OCI-LY3 (cell line): ENCODE measurements around the gene CNTN3.

Source experiments
- H2AFZ ChIP-seq: fragments of 200-600, 300-600 bp; shearing (Covaris generic); 2 replicates; pipeline ENCODE4 v1.6.0; 2014; ENCODE audit warnings: antibody characterized with exemption, low read depth, low read length
- H3K27ac ChIP-seq: fragments of 200-600, 300-600 bp; sonication (generic); 2 replicates; pipeline ENCODE4 v1.5.1; 2014; ENCODE audit warnings: mild to moderate bottlenecking, low read length, moderate library complexity, mixed read lengths
- H3K27me3 ChIP-seq: fragments of 200-600, 300-600 bp; sonication (generic); 2 replicates; pipeline ENCODE4 v1.6.1; 2014; ENCODE audit warnings: low read depth, low read length, mixed read lengths
- H3K36me3 ChIP-seq: fragments of 200-600, 300-600 bp; sonication (generic); replicated peaks from 2 replicates; pipeline ENCODE3; 2014; ENCODE audit warnings: low read depth, low read length, mixed read lengths
- H3K4me1 ChIP-seq: fragments of 300-600, 200-600 bp; sonication (generic); 2 replicates; pipeline ENCODE4 v1.6.1; 2014; ENCODE audit warnings: low read length, mixed read lengths
- H3K4me2 ChIP-seq: fragments of 200-600, 300-600 bp; sonication (generic); 2 replicates; pipeline ENCODE4 v1.6.1; 2014; ENCODE audit warnings: low read length, mixed read lengths
- H3K4me3 ChIP-seq: fragments of 300-600, 200-600 bp; sonication (generic); 2 replicates; pipeline ENCODE4 v1.5.1; 2014; ENCODE audit warnings: antibody characterized with exemption, mild to moderate bottlenecking, low read length, moderate library complexity
- H3K79me2 ChIP-seq: fragments of 300-600, 200-600 bp; shearing (Covaris generic); 2 replicates; pipeline ENCODE4 v1.6.1; 2014; ENCODE audit warnings: mild to moderate bottlenecking, low read length, mixed read lengths
- H3K9ac ChIP-seq: fragments of 300-600, 200-600 bp; shearing (Covaris generic); 2 replicates; pipeline ENCODE4 v1.6.0; 2014; ENCODE audit warnings: mild to moderate bottlenecking, low read length, moderate library complexity
- H3K9me3 ChIP-seq: fragments of 200-600, 300-600 bp; shearing (Covaris generic); 2 replicates; pipeline ENCODE4 v1.6.1; 2014; ENCODE audit warnings: low read length, mixed read lengths; ENCODE audit not compliant: insufficient read depth
- H4K20me1 ChIP-seq: fragments of 200-600, 300-600 bp; sonication (generic); 2 replicates; pipeline ENCODE4 v1.6.1; 2016; ENCODE audit warnings: low read length, mixed read lengths; ENCODE audit not compliant: insufficient read depth
- CTCF ChIP-seq: fragments of 200-600, 300-600 bp; sonication (generic); IDR thresholded peaks from 2 replicates; pipeline ENCODE4 v1.5.1; 2014; ENCODE audit warnings: antibody characterized with exemption, low read length, low read depth
- EZH2phosphoT487 ChIP-seq: fragments of 200-600 bp; shearing (Covaris generic); IDR thresholded peaks from 2 replicates; pipeline ENCODE4 v1.6.1; 2018; ENCODE audit warnings: antibody characterized with exemption, mixed run types, low read depth

The CNTN3 gene

GRCh38 chr3:74613521-74614106 lies 845 bp downstream of the CNTN3 start:
- H3K4me1 ChIP-seq, result no peaks in the 10 kb centered on the region
- H3K79me2 ChIP-seq, result no peaks in the 10 kb centered on the region
- H3K9ac ChIP-seq, result no peak overlapping the region
- no peak overlapping the region for H2AFZ ChIP-seq
- no peak for TF ChIP-seq EZH2phosphoT487
- no peak for TF ChIP-seq CTCF
- no peaks in the 10 kb centered on the region for H4K20me1 ChIP-seq
- H3K4me2 ChIP-seq, result no peak overlapping the region
- H3K27ac ChIP-seq, result no peak overlapping the region
- no peaks in the 10 kb centered on the region for H3K27me3 ChIP-seq
- H3K36me3 ChIP-seq, result no peaks in the 10 kb centered on the region
- no peak overlapping the region for H3K4me3 ChIP-seq
- H3K9me3 ChIP-seq, result no peaks in the 10 kb centered on the region

GRCh38 chr3:74613060-74613459 lies 1.4 kb downstream of the CNTN3 start:
- Histone ChIP-seq H3K27me3 (no peaks in the 10 kb centered on the region), H3K4me2 (no peak overlapping the region), H3K36me3 (no peaks in the 10 kb centered on the region), H2AFZ (no peak overlapping the region), H3K9me3 (no peaks in the 10 kb centered on the region), H3K79me2 (no peaks in the 10 kb centered on the region), H3K4me3 (no peak overlapping the region), H3K4me1 (no peaks in the 10 kb centered on the region), H3K27ac (no peak overlapping the region), H4K20me1 (no peaks in the 10 kb centered on the region), H3K9ac (no peak overlapping the region)
- TF ChIP-seq EZH2phosphoT487 (no peak), CTCF (no peak)

- TF ChIP-seq CTCF, result no peak
- TF ChIP-seq EZH2phosphoT487, result no peak
- H4K20me1 ChIP-seq, result no peaks in the 10 kb centered on the region
- no peak overlapping the region for H3K4me2 ChIP-seq
- no peak overlapping the region for H3K4me3 ChIP-seq
- no peak overlapping the region for H2AFZ ChIP-seq
- H3K79me2 ChIP-seq, result no peaks in the 10 kb centered on the region
- no peaks in the 10 kb centered on the region for H3K27me3 ChIP-seq
- no peaks in the 10 kb centered on the region for H3K36me3 ChIP-seq
- H3K4me1 ChIP-seq, result no peaks in the 10 kb centered on the region
- no peaks in the 10 kb centered on the region for H3K9me3 ChIP-seq
- H3K9ac ChIP-seq, result no peak overlapping the region
- no peak overlapping the region for H3K27ac ChIP-seq
Measured at GRCh38 chr3:74611206-74611605, 3.3 kb downstream of the CNTN3 start.

- H3K9ac ChIP-seq, result no peak overlapping the region
- no peaks in the 10 kb centered on the region for H3K36me3 ChIP-seq
- H3K27me3 ChIP-seq, result no peaks in the 10 kb centered on the region
- no peaks in the 10 kb centered on the region for H3K79me2 ChIP-seq
- no peak overlapping the region for H2AFZ ChIP-seq
- H3K9me3 ChIP-seq, result no peaks in the 10 kb centered on the region
- no peaks in the 10 kb centered on the region for H4K20me1 ChIP-seq
- no peak for TF ChIP-seq CTCF
- no peak for TF ChIP-seq EZH2phosphoT487
- no peak overlapping the region for H3K4me2 ChIP-seq
- H3K4me1 ChIP-seq, result no peaks in the 10 kb centered on the region
- H3K4me3 ChIP-seq, result no peak overlapping the region
- no peak overlapping the region for H3K27ac ChIP-seq
Measured at GRCh38 chr3:74607803-74608202, 6.7 kb downstream of the CNTN3 start.
